GM18499 (cell line): ENCODE measurements around the gene CD52.

Experiments
- ATAC-seq: cut with Tn5 transposase; IDR thresholded peaks from one replicate; pipeline ENCODE4 v1.9.1; 2021; ENCODE audit warnings: moderate number of reproducible peaks; ENCODE audit not compliant: insufficient read depth, unreplicated experiment

The CD52 gene

DNA sequence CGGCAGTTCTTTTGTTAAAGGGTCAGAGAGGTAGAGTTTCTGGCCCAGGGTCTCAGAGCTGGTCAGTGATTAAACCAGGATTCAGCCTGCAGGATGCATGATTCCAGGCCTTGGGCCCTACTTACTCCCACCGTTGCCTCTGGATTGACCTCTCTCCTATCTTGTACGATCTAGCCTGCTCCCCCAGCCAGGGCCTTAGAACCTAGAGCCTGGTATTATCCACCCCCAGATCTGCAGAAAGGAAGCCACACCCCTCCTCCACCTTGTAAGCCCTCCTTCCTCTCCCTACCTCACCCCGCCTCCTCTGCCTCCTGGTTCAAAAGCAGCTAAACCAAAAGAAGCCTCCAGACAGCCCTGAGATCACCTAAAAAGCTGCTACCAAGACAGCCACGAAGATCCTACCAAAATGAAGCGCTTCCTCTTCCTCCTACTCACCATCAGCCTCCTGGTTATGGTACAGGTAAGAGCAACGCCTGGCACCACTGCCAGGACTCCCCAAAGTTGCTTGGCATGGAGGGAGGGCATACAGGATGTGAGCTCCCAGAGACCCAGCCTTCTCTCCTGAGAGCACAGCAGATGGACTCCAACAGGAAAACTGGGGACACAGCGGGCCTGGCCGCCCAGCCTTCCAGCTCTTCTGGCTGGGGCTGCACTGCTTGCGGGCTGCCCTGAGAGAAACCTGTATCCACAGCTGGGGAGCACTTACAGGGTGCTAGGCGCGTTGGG, at the start of gene CD52:
Gene CD52, plus strand, starts transcription at position 347 of the 726 bp plus-strand sequence. Its CDS starts 60 bp downstream, at position 407.
- no peak for ATAC-seq

DNA sequence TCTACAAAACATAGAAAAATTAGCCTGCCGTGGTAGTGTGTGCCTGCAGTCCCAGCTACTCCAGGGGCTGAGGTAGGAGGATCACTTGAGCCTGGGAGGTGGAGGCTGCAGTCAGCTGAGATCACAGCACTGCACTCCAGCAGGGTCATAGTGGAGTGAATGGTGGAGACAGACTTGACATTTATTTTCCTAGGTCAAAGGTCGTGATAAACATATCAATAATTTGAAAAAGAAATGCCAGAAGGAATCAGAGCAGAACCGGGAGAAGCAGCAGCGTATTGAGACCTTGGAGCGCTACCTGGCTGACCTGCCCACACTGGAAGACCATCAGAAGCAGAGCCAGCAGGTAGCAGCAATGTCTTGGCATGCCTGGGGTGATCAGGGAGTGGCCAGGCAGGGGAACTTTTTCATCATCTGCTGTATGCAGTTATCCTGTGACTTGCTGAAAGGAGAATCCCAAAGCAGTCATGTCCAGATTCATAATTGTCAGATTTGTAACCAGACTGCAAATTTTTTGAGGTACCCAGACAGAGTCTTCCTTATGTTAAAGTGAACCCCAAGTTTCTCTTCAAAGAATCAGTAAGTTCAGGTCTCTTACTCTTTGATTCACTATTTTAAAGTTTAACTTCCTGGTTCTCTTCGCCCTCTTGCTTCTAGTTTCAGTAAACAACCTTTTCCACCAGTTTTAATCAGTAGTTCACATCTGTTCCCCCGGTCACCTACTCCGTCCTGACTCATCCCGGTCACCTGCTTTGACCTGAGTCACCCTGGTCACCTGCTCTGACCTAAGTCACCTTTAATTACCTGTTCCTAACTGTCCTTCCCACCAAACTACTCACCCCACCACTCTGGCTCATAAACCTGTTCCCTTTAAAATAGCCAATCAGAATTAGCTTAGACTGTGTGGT, 49.2 kb upstream of the CD52 start:
- ATAC-seq = no peak

DNA sequence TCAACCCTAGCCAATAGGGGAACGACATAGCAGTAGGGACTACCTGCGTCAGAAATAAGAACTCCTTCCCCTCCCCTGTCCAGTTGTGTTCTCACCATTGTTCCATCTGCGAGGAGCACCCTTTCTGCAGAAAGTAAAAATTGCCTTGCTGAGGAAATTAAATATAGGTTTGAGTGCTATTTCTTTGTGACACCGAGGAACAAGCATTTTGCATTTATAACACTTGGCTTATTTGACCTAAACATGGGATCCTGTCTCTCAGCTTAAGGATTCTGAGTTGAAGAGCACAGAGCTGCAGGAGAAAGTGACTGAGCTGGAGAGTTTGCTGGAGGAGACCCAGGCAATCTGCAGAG, 48.6 kb upstream of the CD52 start:
- no peak for ATAC-seq

DNA sequence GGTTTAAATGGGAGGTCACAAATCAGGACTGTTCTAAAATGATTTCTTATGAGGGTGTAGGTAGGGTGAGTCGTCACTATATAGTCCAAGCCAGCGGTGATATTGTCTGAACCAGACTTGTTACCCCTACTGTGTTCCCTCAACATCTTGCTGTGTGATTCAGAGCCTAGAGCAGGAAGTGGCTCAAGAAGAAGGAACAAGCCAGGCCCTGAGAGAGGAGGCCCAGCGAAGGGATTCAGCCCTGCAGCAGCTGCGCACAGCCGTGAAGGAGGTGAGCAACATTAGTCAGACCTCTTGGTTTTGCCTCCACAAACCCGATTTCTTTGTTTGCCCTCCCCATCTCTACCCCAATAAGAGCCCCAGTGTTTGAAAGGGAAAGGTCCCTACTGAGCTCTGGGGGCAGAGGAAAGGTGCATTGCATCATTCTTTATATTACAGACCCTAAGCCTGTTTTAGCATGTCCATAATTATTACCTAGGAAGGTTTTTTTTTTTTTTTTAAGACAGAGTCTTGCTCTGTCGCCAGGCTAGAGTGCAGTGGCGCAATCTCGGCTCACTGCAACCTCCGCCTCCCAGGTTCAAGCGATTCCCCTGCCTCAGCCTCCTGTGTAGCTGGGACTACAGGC, 42.8 kb upstream of the CD52 start:
- ATAC-seq = no peak

- no peak for ATAC-seq
Measured at GRCh38 chr1:26275580-26276431, 42.0 kb upstream of the CD52 start.

- no peak for ATAC-seq
Measured at GRCh38 chr1:26276432-26276838, 41.3 kb upstream of the CD52 start.

GRCh38 chr1:26277261-26277661, 40.5 kb upstream of the CD52 start:
- ATAC-seq = no peak

- no peak for ATAC-seq
Measured at GRCh38 chr1:26277719-26278118, 40.0 kb upstream of the CD52 start.

- no peak for ATAC-seq
Measured at GRCh38 chr1:26278303-26278702, 39.5 kb upstream of the CD52 start.

GRCh38 chr1:26278724-26279455, 38.9 kb upstream of the CD52 start:
- ATAC-seq = no peak

DNA sequence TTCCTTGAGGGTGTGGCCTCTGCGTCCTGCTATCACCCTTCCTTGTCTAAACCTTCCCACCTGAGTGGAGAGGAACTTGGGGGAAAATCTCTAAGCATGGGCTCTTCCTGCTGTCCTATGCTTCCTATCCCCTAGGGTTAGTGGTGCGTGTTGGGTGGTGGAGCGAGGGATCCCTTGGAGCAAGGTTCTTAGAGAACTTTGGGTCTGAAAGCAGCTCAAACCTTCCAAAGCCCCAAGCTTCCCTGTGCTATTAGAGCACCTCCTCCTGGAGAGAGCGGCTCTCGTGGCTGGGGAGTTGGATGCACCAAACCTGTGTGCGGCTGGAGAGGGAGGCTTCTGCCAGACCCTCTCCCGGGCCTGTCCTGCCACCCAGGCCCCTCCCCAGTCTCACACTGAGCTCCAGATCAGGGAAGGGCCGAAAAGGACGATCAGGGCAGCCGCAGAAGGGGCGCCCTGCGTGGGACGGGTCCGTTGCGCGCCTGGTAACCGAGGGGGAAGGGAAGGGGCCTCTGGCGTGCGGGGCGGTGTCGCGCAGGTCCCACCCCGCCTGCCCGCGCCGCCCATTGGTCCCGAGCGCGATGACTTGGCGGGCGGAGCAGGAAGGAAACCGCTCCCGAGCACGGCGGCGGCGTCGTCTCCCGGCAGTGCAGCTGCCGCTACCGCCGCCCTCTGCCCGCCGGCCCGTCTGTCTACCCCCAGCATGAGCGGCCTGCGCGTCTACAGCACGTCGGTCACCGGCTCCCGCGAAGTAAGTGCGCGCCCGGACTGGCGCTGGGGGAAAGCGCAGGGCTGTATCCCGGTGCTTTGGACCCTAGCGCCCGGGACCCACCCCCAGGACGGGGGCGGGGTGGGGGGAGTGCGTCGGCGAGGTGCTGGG, 38.1 kb upstream of the CD52 start, which contains the start of gene SH3BGRL3:
Gene SH3BGRL3, plus strand, starts transcription at position 631 of the 877 bp plus-strand sequence. Its CDS starts 70 bp downstream, at position 701.
- no peak for ATAC-seq

DNA sequence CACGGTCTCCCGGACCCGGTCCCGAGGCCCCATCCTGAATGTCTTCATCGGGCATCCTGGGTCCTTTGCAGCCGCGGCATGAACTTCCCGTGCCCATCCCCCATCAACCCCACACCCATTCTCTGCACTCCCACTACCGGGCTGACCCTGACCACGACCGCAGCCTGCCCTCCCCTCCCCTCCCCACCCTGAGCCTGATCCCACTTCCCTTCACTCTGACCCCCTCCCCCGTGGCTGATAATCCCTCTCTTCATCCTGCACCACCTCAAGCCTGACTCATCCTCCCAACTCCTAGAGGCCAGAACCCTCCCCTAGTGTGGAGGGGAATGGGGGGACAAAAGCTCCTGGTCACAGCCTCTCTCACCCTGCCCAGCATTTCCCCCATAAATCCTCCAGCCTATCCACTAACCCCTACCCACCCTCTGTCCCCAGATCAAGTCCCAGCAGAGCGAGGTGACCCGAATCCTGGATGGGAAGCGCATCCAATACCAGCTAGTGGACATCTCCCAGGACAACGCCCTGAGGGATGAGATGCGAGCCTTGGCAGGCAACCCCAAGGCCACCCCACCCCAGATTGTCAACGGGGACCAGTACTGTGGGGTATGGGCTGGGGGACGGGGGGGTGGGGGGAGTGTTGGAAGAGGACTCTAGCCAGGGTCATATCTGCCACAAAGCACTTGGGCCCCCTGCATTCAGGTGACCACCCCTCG, 37.3 kb upstream of the CD52 start:
- no peak for ATAC-seq

DNA sequence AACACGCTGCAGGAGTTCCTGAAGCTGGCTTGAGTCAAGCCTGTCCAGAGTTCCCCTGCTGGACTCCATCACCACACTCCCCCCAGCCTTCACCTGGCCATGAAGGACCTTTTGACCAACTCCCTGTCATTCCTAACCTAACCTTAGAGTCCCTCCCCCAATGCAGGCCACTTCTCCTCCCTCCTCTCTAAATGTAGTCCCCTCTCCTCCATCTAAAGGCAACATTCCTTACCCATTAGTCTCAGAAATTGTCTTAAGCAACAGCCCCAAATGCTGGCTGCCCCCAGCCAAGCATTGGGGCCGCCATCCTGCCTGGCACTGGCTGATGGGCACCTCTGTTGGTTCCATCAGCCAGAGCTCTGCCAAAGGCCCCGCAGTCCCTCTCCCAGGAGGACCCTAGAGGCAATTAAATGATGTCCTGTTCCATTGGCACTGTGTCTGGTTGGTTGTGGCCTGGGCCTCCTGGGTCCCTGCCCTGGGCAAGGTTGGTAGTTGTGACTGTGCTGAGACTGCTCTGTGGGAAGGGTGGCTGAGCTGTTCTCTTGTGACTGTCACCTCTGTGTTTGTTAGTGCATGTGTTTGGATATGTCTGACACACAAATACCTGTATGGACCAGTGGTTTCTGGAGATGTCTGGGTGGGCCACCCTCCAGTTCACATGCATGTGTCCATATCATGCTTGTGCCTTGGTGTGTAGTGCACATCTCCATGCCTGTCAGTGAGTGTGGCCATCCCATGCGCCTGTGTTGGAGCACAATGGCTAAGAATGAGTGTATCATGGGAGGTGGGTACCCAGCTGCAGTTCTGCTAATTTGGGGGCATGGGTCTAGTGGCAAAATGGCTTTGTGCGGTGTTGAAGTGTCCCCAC, 36.4 kb upstream of the CD52 start:
- no peak for ATAC-seq

- no peak for ATAC-seq
Measured at GRCh38 chr1:26281971-26282370, 35.8 kb upstream of the CD52 start.

- ATAC-seq = no peak
Measured at GRCh38 chr1:26282401-26282918, 35.3 kb upstream of the CD52 start.

DNA sequence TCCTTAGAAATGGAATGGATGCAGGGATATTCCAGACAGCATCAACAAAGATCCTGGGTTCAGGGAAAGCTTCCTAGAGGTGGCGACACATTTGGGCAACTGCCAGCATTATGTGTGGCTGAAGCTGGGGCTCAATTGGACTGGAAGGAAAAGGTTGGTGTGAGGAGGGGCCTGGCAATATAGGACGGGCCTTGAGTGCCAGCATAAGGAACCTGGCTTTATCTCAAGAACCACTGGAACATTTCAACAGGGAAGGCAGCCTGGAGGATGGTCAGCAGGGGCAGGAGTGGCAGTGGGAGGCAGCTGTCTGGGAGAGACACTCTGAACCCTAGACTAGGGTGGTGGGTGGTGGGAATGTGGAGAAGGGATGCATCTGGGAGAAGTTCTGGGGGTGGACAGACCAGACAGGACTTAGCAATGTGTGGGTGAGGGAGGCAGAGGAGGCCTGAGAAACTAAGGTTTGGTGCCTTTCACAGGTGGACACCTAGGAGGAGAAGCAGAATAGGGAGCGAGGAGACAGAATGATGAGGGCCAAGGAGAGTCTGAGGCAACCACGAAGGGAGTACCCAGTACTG, 34.4 kb upstream of the CD52 start:
- no peak for ATAC-seq
